Keratinocyte (primary cell): Measurements from ENCODE around the gene PPP1R18. TPM values are rescaled to one million over a fixed set of nuclear protein-coding genes. Genes with fewer than 3 reads are reported as not detected.

Experiments
- DNase-seq: peaks from one replicate; pipeline ENCODE4 v3.0.0-alpha.2; 2011; ENCODE audit warnings: low read depth, missing footprints, low spot score
- FAIRE-seq: peaks from 2 replicates; lab custom pipeline; 2011; peaks lifted over from hg19 to GRCh38; lab: Jason Lieb, UNC
- H2AFZ ChIP-seq: 2 replicates; pipeline ENCODE4 v1.6.0; 2012; ENCODE audit warnings: low read length, control low read depth, inconsistent platforms; ENCODE audit not compliant: control insufficient read depth
- H3K27ac ChIP-seq: 2 replicates; pipeline ENCODE4 v1.5.1; 2011; ENCODE audit warnings: low read length; ENCODE audit not compliant: control insufficient read depth, insufficient read depth
- H3K27me3 ChIP-seq: 3 replicates; pipeline ENCODE4 v1.6.0; 2011; ENCODE audit warnings: low read length; ENCODE audit not compliant: control insufficient read depth, insufficient read depth; ENCODE audit errors: extremely low read depth
- H3K36me3 ChIP-seq, 2 experiments: 2 replicates in 1 of 2; 3 replicates in 1 of 2; pipeline ENCODE4 v1.5.1; 2011; ENCODE audit warnings: low read length in 2 of 2, mild to moderate bottlenecking in 1 of 2; ENCODE audit not compliant: control insufficient read depth in 2 of 2, insufficient read depth in 2 of 2; ENCODE audit errors: extremely low read depth in 1 of 2
- H3K4me1 ChIP-seq: 3 replicates; pipeline ENCODE4 v1.5.1; 2011; ENCODE audit warnings: low read length; ENCODE audit not compliant: control insufficient read depth, insufficient read depth; ENCODE audit errors: extremely low read depth
- H3K4me2 ChIP-seq: 3 replicates; pipeline ENCODE4 v1.6.0; 2011; ENCODE audit warnings: low read depth, low read length; ENCODE audit not compliant: control insufficient read depth, insufficient read depth; ENCODE audit errors: extremely low read depth
- H3K4me3 ChIP-seq, 3 experiments: fragments of 200-600 bp in 1 of 3; sonication (generic) in 1 of 3; 2 replicates in 2 of 3; 3 replicates in 1 of 3; pipeline ENCODE4 v1.5.1; 2011 to 2016; ENCODE audit warnings: low read length in 3 of 3, mild to moderate bottlenecking in 3 of 3, control low read depth in 2 of 3, inconsistent platforms in 1 of 3, low read depth in 1 of 3, mixed read lengths in 1 of 3, mixed run types in 1 of 3, moderate library complexity in 1 of 3; ENCODE audit not compliant: control insufficient read depth in 2 of 3, insufficient read depth in 2 of 3; ENCODE audit errors: extremely low read depth in 1 of 3
- H3K79me2 ChIP-seq: 2 replicates; pipeline ENCODE4 v1.6.0; 2012; ENCODE audit warnings: low read length; ENCODE audit not compliant: control insufficient read depth, insufficient read depth
- H3K9ac ChIP-seq: 3 replicates; pipeline ENCODE4 v1.6.0; 2011; ENCODE audit warnings: low read length; ENCODE audit not compliant: control insufficient read depth, insufficient read depth; ENCODE audit errors: extremely low read depth
- H3K9me1 ChIP-seq: 3 replicates; pipeline ENCODE4 v1.6.0; 2011; ENCODE audit warnings: low read length; ENCODE audit not compliant: control insufficient read depth, insufficient read depth; ENCODE audit errors: extremely low read depth
- H3K9me3 ChIP-seq: 2 replicates; pipeline ENCODE4 v1.5.1; 2012; ENCODE audit warnings: low read depth, low read length; ENCODE audit not compliant: control insufficient read depth
- H4K20me1 ChIP-seq: 3 replicates; pipeline ENCODE4 v1.6.0; 2011; ENCODE audit warnings: low read length; ENCODE audit not compliant: control insufficient read depth, insufficient read depth; ENCODE audit errors: extremely low read depth
- EZH2 ChIP-seq: IDR thresholded peaks from one replicate; pipeline ENCODE4 v1.6.1; 2012; ENCODE audit warnings: inconsistent platforms, mild to moderate bottlenecking, low read length, moderate library complexity
- dilution Hi-C: fragments of 300-500 bp; cut with MboI; formaldehyde crosslinking; loops from one replicate; pipeline ENCODE4 v1.7.0; 2020; ENCODE audit warnings: low sequenced_read_pairs; ENCODE audit not compliant: extremely low pct_ligation_motif_present
- polyA plus RNA-seq, 5 experiments: library from polyadenylated mRNA; depleted of rRNA in 3 of 5; stranded (reverse) in 3 of 5; stranded (forward) in 1 of 5; unstranded in 1 of 5; fragments of >200 nt; gene quantifications; 1 replicate in 1 of 5; 2 replicates in 3 of 5; 3 replicates in 1 of 5; pipeline versions ENCODE4 v1.2.1 to v1.2.3, GENCODE V29; 2011 to 2012; ENCODE audit warnings: missing spikeins in 2 of 5, low read depth in 1 of 5, low replicate concordance in 1 of 5
- TF ChIP-seq, protein P1 (sequence below), 3 experiments: IDR thresholded peaks in 1 of 3; conservative IDR thresholded peaks in 1 of 3; optimal IDR thresholded peaks in 1 of 3; 2 replicates in 2 of 3; 3 replicates in 1 of 3; pipeline versions ENCODE3 to v1.5.1; 2011; ENCODE audit warnings: low read length in 3 of 3, mild to moderate bottlenecking in 3 of 3, moderate library complexity in 2 of 3, control low read depth in 1 of 3, inconsistent platforms in 1 of 3; ENCODE audit not compliant: insufficient read depth in 2 of 3; ENCODE audit errors: extremely low read depth in 1 of 3

The PPP1R18 gene
- polyA plus RNA-seq, 1 donor (not counting 4 experiments of a cell fraction or from before 2014, with no cell fraction given), result 88.9 TPM

DNA sequence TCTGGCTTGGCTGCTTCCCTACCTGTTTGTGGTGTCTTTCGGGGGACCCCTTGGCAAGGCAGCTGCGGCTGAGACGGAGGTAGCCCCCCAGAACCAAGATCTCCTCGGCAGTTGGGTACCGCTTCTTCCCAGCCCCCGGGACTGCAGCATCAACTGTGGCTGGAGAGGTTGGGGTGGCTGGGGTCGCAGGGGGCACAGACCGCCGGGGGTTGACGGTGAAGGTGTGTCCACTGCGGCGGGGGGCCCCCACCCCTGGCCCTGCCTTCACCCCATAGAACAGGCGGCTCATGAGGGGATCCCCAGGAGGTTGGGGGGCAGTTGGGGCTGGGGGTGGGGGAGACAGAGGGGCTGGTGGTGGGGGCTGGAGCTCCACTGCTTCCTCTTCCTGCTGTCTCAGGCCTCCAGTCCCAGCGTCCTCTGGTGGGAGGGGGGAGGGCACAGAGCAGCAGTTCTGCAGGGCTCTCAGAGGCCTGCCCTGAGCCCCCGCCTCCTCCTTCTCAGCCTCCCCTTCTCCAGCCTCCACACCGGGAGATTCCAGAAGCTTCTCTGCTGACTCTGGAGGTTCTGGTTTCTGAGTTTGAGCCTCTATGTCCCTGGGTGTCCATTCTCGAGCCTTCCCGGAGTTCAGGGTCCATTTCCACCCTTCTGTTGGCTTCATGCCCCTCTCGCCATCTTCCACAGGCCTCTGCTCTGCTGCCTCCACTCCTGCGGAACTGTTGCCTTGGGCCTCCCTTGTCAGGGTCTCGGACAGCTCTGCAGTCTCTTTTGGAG is 1.9 kb downstream of the PPP1R18 start:
- peaks cover 88% of the 10 kb centered on the region for H3K79me2 ChIP-seq
- no peaks in the 10 kb centered on the region for H3K9me1 ChIP-seq
- dilution Hi-C loops, result no loop called here
- H3K4me1 ChIP-seq, result peaks cover 44% of the 10 kb centered on the region
- no peak for DNase-seq
- no peaks in the 10 kb centered on the region for H3K27me3 ChIP-seq
- no peak overlapping the region for H2AFZ ChIP-seq
- peaks cover 13 to 41% of the 10 kb centered on the region in 2 experiments for H3K36me3 ChIP-seq
- H3K4me2 ChIP-seq, result peak overlapping the region; percentile 100
- H3K9me3 ChIP-seq, result no peaks in the 10 kb centered on the region
- no peak for FAIRE-seq
- no peak for TF ChIP-seq EZH2
- TF ChIP-seq, protein P1, sequence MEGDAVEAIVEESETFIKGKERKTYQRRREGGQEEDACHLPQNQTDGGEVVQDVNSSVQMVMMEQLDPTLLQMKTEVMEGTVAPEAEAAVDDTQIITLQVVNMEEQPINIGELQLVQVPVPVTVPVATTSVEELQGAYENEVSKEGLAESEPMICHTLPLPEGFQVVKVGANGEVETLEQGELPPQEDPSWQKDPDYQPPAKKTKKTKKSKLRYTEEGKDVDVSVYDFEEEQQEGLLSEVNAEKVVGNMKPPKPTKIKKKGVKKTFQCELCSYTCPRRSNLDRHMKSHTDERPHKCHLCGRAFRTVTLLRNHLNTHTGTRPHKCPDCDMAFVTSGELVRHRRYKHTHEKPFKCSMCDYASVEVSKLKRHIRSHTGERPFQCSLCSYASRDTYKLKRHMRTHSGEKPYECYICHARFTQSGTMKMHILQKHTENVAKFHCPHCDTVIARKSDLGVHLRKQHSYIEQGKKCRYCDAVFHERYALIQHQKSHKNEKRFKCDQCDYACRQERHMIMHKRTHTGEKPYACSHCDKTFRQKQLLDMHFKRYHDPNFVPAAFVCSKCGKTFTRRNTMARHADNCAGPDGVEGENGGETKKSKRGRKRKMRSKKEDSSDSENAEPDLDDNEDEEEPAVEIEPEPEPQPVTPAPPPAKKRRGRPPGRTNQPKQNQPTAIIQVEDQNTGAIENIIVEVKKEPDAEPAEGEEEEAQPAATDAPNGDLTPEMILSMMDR (optimal IDR thresholded peaks at IDR 0.05 in 1 of 3, IDR thresholded peaks at IDR 0.05 in 1 of 3, conservative IDR thresholded peaks at IDR 0.05 in 1 of 3; ENCODE audit: extremely low read depth in 1 of 3, insufficient read depth in 2 of 3, low read length in 3 of 3), result no peak
- peaks cover 19% of the 10 kb centered on the region for H4K20me1 ChIP-seq
- peak overlapping the region; percentile 68 to 94 (median 82) for H3K4me3 ChIP-seq
- H3K27ac ChIP-seq, result peak overlapping the region; percentile 94
- peak overlapping the region; percentile 97 for H3K9ac ChIP-seq

DNA sequence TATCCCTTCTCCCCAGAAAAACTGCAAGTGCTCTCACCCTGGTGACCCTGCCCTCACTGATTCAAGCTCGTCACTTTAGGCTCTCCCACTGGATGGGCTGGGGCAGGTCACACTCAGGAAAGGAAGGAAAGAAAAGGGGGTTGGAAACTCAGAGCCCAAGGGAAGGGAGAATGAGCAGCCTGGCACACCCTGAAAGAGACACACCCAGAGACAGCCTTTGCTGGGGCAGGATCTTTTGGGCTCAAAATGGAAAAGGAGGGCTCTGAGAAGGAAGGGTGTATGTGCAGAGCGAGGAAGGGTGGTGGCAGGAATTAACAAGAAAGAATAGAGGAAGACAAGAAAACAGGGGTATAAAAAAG is 2.5 kb downstream of the PPP1R18 start:
- Histone ChIP-seq H3K4me2 (peak overlapping the region; percentile 100), H3K36me3 (peaks cover 13 to 41% of the 10 kb centered on the region in 2 experiments), H3K27ac (peak overlapping the region; percentile 94), H2AFZ (no peak overlapping the region), H3K4me1 (peaks cover 40% of the 10 kb centered on the region), H3K27me3 (no peaks in the 10 kb centered on the region), H3K9me1 (no peaks in the 10 kb centered on the region), H3K9me3 (no peaks in the 10 kb centered on the region), H3K4me3 (peak overlapping the region; percentile 68 to 94 (median 82)), H3K9ac (peak overlapping the region; percentile 97), H4K20me1 (peaks cover 24% of the 10 kb centered on the region), H3K79me2 (peaks cover 88% of the 10 kb centered on the region)
- DNase-seq (no peak), FAIRE-seq (no peak)
- TF ChIP-seq EZH2, result no peak
- TF ChIP-seq, protein P1 (optimal IDR thresholded peaks at IDR 0.05 in 1 of 3, IDR thresholded peaks at IDR 0.05 in 1 of 3, conservative IDR thresholded peaks at IDR 0.05 in 1 of 3; ENCODE audit: extremely low read depth in 1 of 3, insufficient read depth in 2 of 3, low read length in 3 of 3), result no peak
- dilution Hi-C loops, result no loop called here
